A549 (cell line): ENCODE measurements around the gene MTTP. TPM values are rescaled to one million over a fixed set of nuclear protein-coding genes. Genes with fewer than 3 reads are reported as not detected.

Source experiments
- ATAC-seq, 2 experiments: fragments of 200-7000 bp in 1 of 2; fragments of >200 bp in 1 of 2; cut with Nextera tagmentation in 1 of 2; cut with Tn5 transposase in 1 of 2; 3 replicates each; pipeline versions ENCODE4 v1.8.0 to v1.9.1; 2018 to 2020; ENCODE audit warnings: mild to moderate bottlenecking in 1 of 2, moderate library complexity in 1 of 2
- CTCF ChIA-PET: fragments of 300-600 bp; sonication (Branson Sonifier 250); formaldehyde crosslinking; extraction: SDS; loops from one replicate; lab custom pipeline; 2021; ENCODE audit warnings: antibody characterized with exemption, inconsistent platforms; lab: Yijun Ruan, JAX
- POLR2A ChIA-PET: fragments of 350-600 bp; formaldehyde crosslinking; extraction: SDS; loops from one replicate; lab custom pipeline; 2021; ENCODE audit warnings: antibody characterized with exemption, inconsistent platforms; lab: Yijun Ruan, JAX
- DNase-seq, 2 experiments: peaks; one replicate each; pipeline versions ENCODE4 v3.0.0 to v3.0.0-alpha.2; 2011 to 2016; ENCODE audit warnings: low read depth in 1 of 2, low spot score in 1 of 2
- FAIRE-seq: peaks from 2 replicates; lab custom pipeline; 2011; peaks lifted over from hg19 to GRCh38; lab: Jason Lieb, UNC
- H3K27ac ChIP-seq, 2 experiments: fragments of >200 bp; sonication (Bioruptor Twin); formaldehyde crosslinking; 3 replicates each; pipeline ENCODE4 v1.5.1; 2016 to 2017
- H3K4me1 ChIP-seq: fragments of >200 bp; sonication (Bioruptor Twin); formaldehyde crosslinking; 3 replicates; pipeline ENCODE4 v1.6.1; 2016
- H3K4me2 ChIP-seq: fragments of >200 bp; sonication (Bioruptor Twin); formaldehyde crosslinking; 3 replicates; pipeline ENCODE4 v1.6.1; 2016
- H3K4me3 ChIP-seq: fragments of >200 bp; sonication (Bioruptor Twin); formaldehyde crosslinking; 3 replicates; pipeline ENCODE4 v1.5.1; 2016
- H3K9me3 ChIP-seq: fragments of >200 bp; sonication (Bioruptor Twin); formaldehyde crosslinking; 3 replicates; pipeline ENCODE4 v1.6.1; 2016
- CBX2 ChIP-seq: fragments of 200-600 bp; sonication (generic); IDR thresholded peaks from 2 replicates; pipeline ENCODE4 v1.6.1; 2016; ENCODE audit warnings: low read depth, mild to moderate bottlenecking, borderline replicate concordance
- CBX8 ChIP-seq: fragments of 200-600 bp; sonication (generic); IDR thresholded peaks from 2 replicates; pipeline ENCODE4 v1.6.1; 2016
- CHD2 ChIP-seq: fragments of 150-350 bp; IDR thresholded peaks from 2 replicates; pipeline ENCODE4 v1.6.1; 2014; ENCODE audit warnings: low read length; ENCODE audit not compliant: partially characterized antibody
- CHD4 ChIP-seq: fragments of 200-600 bp; sonication (generic); IDR thresholded peaks from 2 replicates; pipeline ENCODE4 v1.6.1; 2016; ENCODE audit warnings: antibody characterized with exemption, mild to moderate bottlenecking, borderline replicate concordance
- EP300 ChIP-seq, 2 experiments: fragments of >200 bp; sonication (Bioruptor Twin); formaldehyde crosslinking; IDR thresholded peaks; 2 replicates in 1 of 2; 3 replicates in 1 of 2; pipeline ENCODE4 v1.6.1; 2016 to 2017
- FOSL2 ChIP-seq, 2 experiments: fragments of 450-650 bp in 1 of 2; fragments of >200 bp in 1 of 2; sonication (Bioruptor Twin) in 1 of 2; formaldehyde crosslinking; IDR thresholded peaks; 2 replicates each; pipeline versions ENCODE4 v1.5.0 to v1.6.1; 2016 to 2020; ENCODE audit warnings: mild to moderate bottlenecking in 1 of 2, moderate library complexity in 1 of 2
- HDAC2 ChIP-seq: fragments of 200-600 bp; sonication (generic); IDR thresholded peaks from 2 replicates; pipeline ENCODE4 v1.6.1; 2016
- HEYL ChIP-seq: fragments of 250-450 bp; sonication (Bioruptor Pico); IDR thresholded peaks from 2 replicates; pipeline ENCODE4 v1.8.0; 2021; ENCODE audit warnings: mild to moderate bottlenecking, moderate library complexity
- HMGXB4 ChIP-seq: fragments of 250-450 bp; sonication (Bioruptor Pico); IDR thresholded peaks from 2 replicates; pipeline ENCODE4 v1.5.0; 2021; ENCODE audit warnings: mild to moderate bottlenecking, moderate library complexity, borderline replicate concordance
- KDM5A ChIP-seq: fragments of 200-600 bp; sonication (generic); IDR thresholded peaks from 2 replicates; pipeline ENCODE4 v1.6.1; 2016; ENCODE audit warnings: antibody characterized with exemption, mild to moderate bottlenecking
- MAFK ChIP-seq: fragments of 450-650 bp; IDR thresholded peaks from 2 replicates; pipeline ENCODE4 v1.6.1; 2014; ENCODE audit not compliant: partially characterized antibody
- MYC ChIP-seq: IDR thresholded peaks from 2 replicates; pipeline ENCODE4 v1.6.1; 2012; ENCODE audit warnings: mild to moderate bottlenecking, inconsistent platforms, low read length, improper control_type of control experiment, borderline replicate concordance
- ZC3H11A ChIP-seq: fragments of 450-650 bp; IDR thresholded peaks from 2 replicates; pipeline ENCODE4 v1.6.1; 2014; ENCODE audit warnings: antibody characterized with exemption, mild to moderate bottlenecking
- ZFP36 ChIP-seq: fragments of 450-650 bp; IDR thresholded peaks from 2 replicates; pipeline ENCODE4 v1.6.1; 2014; ENCODE audit warnings: borderline replicate concordance; ENCODE audit not compliant: partially characterized antibody
- ZSCAN20 ChIP-seq: fragments of 250-450 bp; sonication (Bioruptor Pico); IDR thresholded peaks from 2 replicates; pipeline ENCODE4 v1.8.0; 2022; ENCODE audit warnings: mild to moderate bottlenecking, moderate library complexity
- WGBS: methylation state at CpG from one replicate; pipeline ENCODE4 v1.1.6; 2017; ENCODE audit errors: missing lambda C conversion rate; 5-methylcytosine and 5-hydroxymethylcytosine counted together
- polyA plus RNA-seq, 4 experiments: library from polyadenylated mRNA; depleted of rRNA in 3 of 4; stranded (reverse); fragments of >200 nt; fragmentation: RNase III in 1 of 4; extraction: RNeasy Plus Mini Kit Qiagen cat#74134 plus additional on column Dnase treatment in 1 of 4; gene quantifications; 2 replicates in 3 of 4; 3 replicates in 1 of 4; pipeline ENCODE4 v1.2.3, GENCODE V29; 2011 to 2017
- TF ChIP-seq, protein P1 (sequence below): IDR thresholded peaks from 2 replicates; pipeline ENCODE4 v1.6.1; 2012
- TF ChIP-seq, protein P2 (sequence below): fragments of 200-600 bp; sonication (generic); IDR thresholded peaks from 2 replicates; pipeline ENCODE4 v1.6.1; 2016; ENCODE audit warnings: antibody characterized with exemption, mild to moderate bottlenecking, moderate library complexity

Gene MTTP
- polyA plus RNA-seq, 2 of the 4 experiments (the other 2 are of a cell fraction) = 0.03 TPM; not detected in 1

- ChIA-PET CTCF (no interaction called here), POLR2A (no interaction called here)
- Histone ChIP-seq H3K4me1 (no peaks in the 10 kb centered on the region), H3K9me3 (no peaks in the 10 kb centered on the region), H3K4me2 (no peak overlapping the region), H3K4me3 (no peak overlapping the region), H3K27ac (no peak overlapping the region)
- WGBS = 34% methylated on average over 3 of the region's 3 CpGs
- no peak for ATAC-seq
- no peak for FAIRE-seq
- no peak for DNase-seq
- TF ChIP-seq MYC (no peak), CBX2 (no peak), CHD4 (no peak), KDM5A (no peak), CHD2 (no peak), HDAC2 (no peak), CBX8 (no peak), HMGXB4 (no peak), ZC3H11A (no peak), HEYL (CRISPR knock-in tag) (no peak), FOSL2 (IDR thresholded peaks at IDR 0.05) (no peak), FOSL2 (CRISPR knock-in tag; IDR thresholded peaks at IDR 0.05) (no peak), EP300 (IDR thresholded peaks at IDR 0.05) (no peak), MAFK (no peak), ZSCAN20 (no peak)
Observed at GRCh38 chr4:99612281-99612680, 37.7 kb downstream of the MTTP start.

DNA sequence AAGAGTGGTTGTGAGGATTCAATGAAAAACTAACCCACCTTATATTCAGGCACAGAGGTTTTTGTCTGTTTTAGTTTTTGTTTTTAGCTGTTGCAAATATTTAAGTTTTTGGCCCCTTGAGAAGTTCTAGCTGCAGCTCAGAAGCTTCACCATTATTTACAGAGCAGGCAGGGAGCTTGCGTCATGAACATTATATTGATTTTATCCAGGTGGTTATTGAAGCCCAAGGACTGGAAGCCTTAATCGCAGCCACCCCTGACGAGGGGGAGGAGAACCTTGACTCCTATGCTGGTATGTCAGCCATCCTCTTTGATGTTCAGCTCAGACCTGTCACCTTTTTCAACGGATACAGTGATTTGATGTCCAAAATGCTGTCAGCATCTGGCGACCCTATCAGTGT, 38.1 kb downstream of the MTTP start:
- DNase-seq (no peak), ATAC-seq (no peak), FAIRE-seq (no peak)
- Histone ChIP-seq H3K9me3 (no peaks in the 10 kb centered on the region), H3K4me3 (no peak overlapping the region), H3K27ac (no peak overlapping the region), H3K4me2 (no peak overlapping the region), H3K4me1 (no peaks in the 10 kb centered on the region)
- TF ChIP-seq, protein P1, sequence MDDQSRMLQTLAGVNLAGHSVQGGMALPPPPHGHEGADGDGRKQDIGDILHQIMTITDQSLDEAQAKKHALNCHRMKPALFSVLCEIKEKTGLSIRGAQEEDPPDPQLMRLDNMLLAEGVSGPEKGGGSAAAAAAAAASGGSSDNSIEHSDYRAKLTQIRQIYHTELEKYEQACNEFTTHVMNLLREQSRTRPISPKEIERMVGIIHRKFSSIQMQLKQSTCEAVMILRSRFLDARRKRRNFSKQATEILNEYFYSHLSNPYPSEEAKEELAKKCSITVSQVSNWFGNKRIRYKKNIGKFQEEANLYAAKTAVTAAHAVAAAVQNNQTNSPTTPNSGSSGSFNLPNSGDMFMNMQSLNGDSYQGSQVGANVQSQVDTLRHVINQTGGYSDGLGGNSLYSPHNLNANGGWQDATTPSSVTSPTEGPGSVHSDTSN = no peak
- TF ChIP-seq HMGXB4 = no peak
- TF ChIP-seq CHD4 = no peak
- TF ChIP-seq, protein P2, sequence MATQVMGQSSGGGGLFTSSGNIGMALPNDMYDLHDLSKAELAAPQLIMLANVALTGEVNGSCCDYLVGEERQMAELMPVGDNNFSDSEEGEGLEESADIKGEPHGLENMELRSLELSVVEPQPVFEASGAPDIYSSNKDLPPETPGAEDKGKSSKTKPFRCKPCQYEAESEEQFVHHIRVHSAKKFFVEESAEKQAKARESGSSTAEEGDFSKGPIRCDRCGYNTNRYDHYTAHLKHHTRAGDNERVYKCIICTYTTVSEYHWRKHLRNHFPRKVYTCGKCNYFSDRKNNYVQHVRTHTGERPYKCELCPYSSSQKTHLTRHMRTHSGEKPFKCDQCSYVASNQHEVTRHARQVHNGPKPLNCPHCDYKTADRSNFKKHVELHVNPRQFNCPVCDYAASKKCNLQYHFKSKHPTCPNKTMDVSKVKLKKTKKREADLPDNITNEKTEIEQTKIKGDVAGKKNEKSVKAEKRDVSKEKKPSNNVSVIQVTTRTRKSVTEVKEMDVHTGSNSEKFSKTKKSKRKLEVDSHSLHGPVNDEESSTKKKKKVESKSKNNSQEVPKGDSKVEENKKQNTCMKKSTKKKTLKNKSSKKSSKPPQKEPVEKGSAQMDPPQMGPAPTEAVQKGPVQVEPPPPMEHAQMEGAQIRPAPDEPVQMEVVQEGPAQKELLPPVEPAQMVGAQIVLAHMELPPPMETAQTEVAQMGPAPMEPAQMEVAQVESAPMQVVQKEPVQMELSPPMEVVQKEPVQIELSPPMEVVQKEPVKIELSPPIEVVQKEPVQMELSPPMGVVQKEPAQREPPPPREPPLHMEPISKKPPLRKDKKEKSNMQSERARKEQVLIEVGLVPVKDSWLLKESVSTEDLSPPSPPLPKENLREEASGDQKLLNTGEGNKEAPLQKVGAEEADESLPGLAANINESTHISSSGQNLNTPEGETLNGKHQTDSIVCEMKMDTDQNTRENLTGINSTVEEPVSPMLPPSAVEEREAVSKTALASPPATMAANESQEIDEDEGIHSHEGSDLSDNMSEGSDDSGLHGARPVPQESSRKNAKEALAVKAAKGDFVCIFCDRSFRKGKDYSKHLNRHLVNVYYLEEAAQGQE = no peak
- TF ChIP-seq ZFP36 = no peak
- ChIA-PET POLR2A (no interaction called here), CTCF (no interaction called here)
- WGBS = 30% methylated on average over 5 of the region's 5 CpGs
